Neuronal stem cell (in vitro differentiated cells): ENCODE measurements around the gene ZSWIM5.
"Not testable (repeated sequence)": the region's sequence is repeated elsewhere in the genome, so short reads cannot be mapped to it uniquely, and the experiment has no call there.

Experiments
- DNase-seq: peaks from one replicate; pipeline ENCODE4 v3.0.0-alpha.2; 2013; ENCODE audit warnings: low spot score
- H2AFZ ChIP-seq: one replicate; pipeline ENCODE4 v1.6.1; 2013; ENCODE audit warnings: mild to moderate bottlenecking, low read length, inconsistent platforms
- H2AK5ac ChIP-seq: 2 replicates; pipeline ENCODE4 v1.6.1; 2013; ENCODE audit warnings: low read depth, mild to moderate bottlenecking, inconsistent platforms, low read length, moderate library complexity, mixed read lengths
- H2BK120ac ChIP-seq: 2 replicates; pipeline ENCODE4 v1.6.1; 2013; ENCODE audit warnings: low read depth, mild to moderate bottlenecking, inconsistent platforms, low read length, moderate library complexity, mixed read lengths
- H2BK12ac ChIP-seq: one replicate; pipeline ENCODE4 v1.6.1; 2013; ENCODE audit warnings: low read length, inconsistent platforms
- H2BK15ac ChIP-seq: 2 replicates; pipeline ENCODE4 v1.6.1; 2013; ENCODE audit warnings: mild to moderate bottlenecking, low read length, inconsistent platforms, mixed read lengths
- H2BK5ac ChIP-seq: one replicate; pipeline ENCODE4 v1.6.1; 2013; ENCODE audit warnings: inconsistent platforms, mild to moderate bottlenecking, low read length, moderate library complexity
- H3K14ac ChIP-seq: one replicate; pipeline ENCODE4 v1.6.1; 2013; ENCODE audit warnings: low read length, inconsistent platforms
- H3K18ac ChIP-seq: 2 replicates; pipeline ENCODE4 v1.6.1; 2013; ENCODE audit warnings: low read length, inconsistent platforms
- H3K23ac ChIP-seq: 2 replicates; pipeline ENCODE4 v1.6.1; 2013; ENCODE audit warnings: low read depth, mild to moderate bottlenecking, mixed read lengths, low read length, inconsistent platforms; ENCODE audit not compliant: poor library complexity
- H3K27ac ChIP-seq: replicated peaks from 3 replicates; pipeline ENCODE4 v1.5.1; 2013; ENCODE audit warnings: low read length, inconsistent platforms
- H3K27me3 ChIP-seq, 3 experiments: 2 replicates each; pipeline ENCODE4 v1.6.1; 2013; ENCODE audit warnings: low read length in 3 of 3, mild to moderate bottlenecking in 2 of 3, inconsistent platforms in 1 of 3, low read depth in 1 of 3, mixed read lengths in 1 of 3, moderate library complexity in 1 of 3; ENCODE audit not compliant: control insufficient read depth in 3 of 3, insufficient read depth in 3 of 3
- H3K36me3 ChIP-seq, 2 donors: replicated peaks in 1 of 2; 2 replicates each; pipeline ENCODE4 v1.6.1; 2013; ENCODE audit warnings: low read length in 2 of 2; ENCODE audit not compliant: control insufficient read depth in 2 of 2, insufficient read depth in 2 of 2
- H3K4ac ChIP-seq: 2 replicates; pipeline ENCODE4 v1.6.1; 2013; ENCODE audit warnings: inconsistent platforms, mild to moderate bottlenecking, low read length, moderate library complexity
- H3K4me1 ChIP-seq, 2 donors: 1 replicate in 1 of 2; 2 replicates in 1 of 2; pipeline ENCODE4 v1.6.1; 2013; ENCODE audit warnings: low read length in 2 of 2, low read depth in 1 of 2; ENCODE audit not compliant: control insufficient read depth in 2 of 2, insufficient read depth in 1 of 2
- H3K4me2 ChIP-seq: one replicate; pipeline ENCODE4 v1.6.1; 2013; ENCODE audit warnings: mild to moderate bottlenecking, low read length, inconsistent platforms; ENCODE audit not compliant: insufficient read depth, poor library complexity, severe bottlenecking
- H3K4me3 ChIP-seq, 2 donors: 2 replicates each; pipeline ENCODE4 v1.5.1; 2013; ENCODE audit warnings: low read length in 2 of 2, mild to moderate bottlenecking in 2 of 2, inconsistent platforms in 1 of 2, moderate library complexity in 1 of 2
- H3K79me1 ChIP-seq: one replicate; pipeline ENCODE4 v1.6.1; 2013; ENCODE audit warnings: low read depth, mild to moderate bottlenecking, inconsistent platforms, low read length, moderate library complexity
- H3K9ac ChIP-seq: one replicate; pipeline ENCODE4 v1.6.1; 2013; ENCODE audit warnings: mild to moderate bottlenecking, low read depth, low read length, inconsistent platforms; ENCODE audit not compliant: poor library complexity
- H3K9me3 ChIP-seq, 2 donors: replicated peaks in 1 of 2; 2 replicates each; pipeline versions ENCODE3 to v1.6.1; 2013; ENCODE audit warnings: low read length in 2 of 2, mild to moderate bottlenecking in 2 of 2, inconsistent platforms in 1 of 2, low read depth in 1 of 2, mixed read lengths in 1 of 2, moderate library complexity in 1 of 2; ENCODE audit not compliant: control insufficient read depth in 2 of 2, insufficient read depth in 1 of 2
- H4K8ac ChIP-seq: one replicate; pipeline ENCODE4 v1.6.1; 2013; ENCODE audit warnings: low read depth, mild to moderate bottlenecking, inconsistent platforms, low read length, moderate library complexity
- H4K91ac ChIP-seq: one replicate; pipeline ENCODE4 v1.6.1; 2013; ENCODE audit warnings: low read length, low read depth, mild to moderate bottlenecking, inconsistent platforms; ENCODE audit not compliant: poor library complexity
- WGBS, 2 donors: extraction: QIAGEN DNeasy Blood & Tissue Kit; methylation state at CpG; one replicate each; pipeline ENCODE4 v1.1.7; 2013; ENCODE audit warnings: missing lambda C conversion rate in 2 of 2, mixed read lengths in 1 of 2; ENCODE audit not compliant: insufficient read length in 2 of 2, insufficient replicate concordance in 1 of 2; ENCODE audit errors: extremely low coverage in 2 of 2; 5-methylcytosine and 5-hydroxymethylcytosine counted together

ZSWIM5 gene

GRCh38 chr1:45002650-45003645 is 203.5 kb downstream of the ZSWIM5 start:
- H3K9ac ChIP-seq: peak overlapping the region; percentile 64
- H2BK5ac ChIP-seq: no peak overlapping the region
- no peaks in the 10 kb centered on the region for H3K9me3 ChIP-seq
- no peak overlapping the region for H2BK120ac ChIP-seq
- H3K27me3 ChIP-seq: no peaks in the 10 kb centered on the region
- no peak for DNase-seq
- no peak overlapping the region for H2BK15ac ChIP-seq
- no peak overlapping the region for H3K4me3 ChIP-seq
- peaks cover 34 to 59% of the 10 kb centered on the region in 2 donors for H3K36me3 ChIP-seq
- no peak overlapping the region for H2AFZ ChIP-seq
- no peak overlapping the region for H3K14ac ChIP-seq
- no peak overlapping the region for H3K4ac ChIP-seq
- no peak overlapping the region for H4K91ac ChIP-seq
- H3K4me1 ChIP-seq: no peaks in the 10 kb centered on the region
- no peak overlapping the region for H3K4me2 ChIP-seq
- no peak overlapping the region for H3K27ac ChIP-seq
- no peak overlapping the region for H3K18ac ChIP-seq
- H3K23ac ChIP-seq: no peak overlapping the region
- no peak overlapping the region for H4K8ac ChIP-seq
- 100% methylated on average over 1 of the region's 17 CpGs; no CpG with 5 or more reads in 1 of the 2 donors for WGBS, 2 donors
- H2BK12ac ChIP-seq: no peak overlapping the region
- no peaks in the 10 kb centered on the region for H3K79me1 ChIP-seq
- no peak overlapping the region for H2AK5ac ChIP-seq

- H3K36me3 ChIP-seq: peaks cover 26 to 46% of the 10 kb centered on the region in 2 donors
- not testable (repeated sequence) for H4K91ac ChIP-seq, H3K4me3 ChIP-seq, H3K9me3 ChIP-seq, H3K23ac ChIP-seq, H3K4me2 ChIP-seq, DNase-seq, H3K18ac ChIP-seq, H3K4ac ChIP-seq, H3K9ac ChIP-seq, H3K27ac ChIP-seq, H2AK5ac ChIP-seq, H2BK5ac ChIP-seq, H2AFZ ChIP-seq, H2BK120ac ChIP-seq, H2BK12ac ChIP-seq, H4K8ac ChIP-seq, H3K79me1 ChIP-seq, H3K27me3 ChIP-seq, H3K14ac ChIP-seq, H2BK15ac ChIP-seq, H3K4me1 ChIP-seq
- WGBS, 2 donors: no CpG with 5 or more reads among the region's 8 CpGs
Observed at GRCh38 chr1:45001576-45001975, 204.8 kb downstream of the ZSWIM5 start.

GRCh38 chr1:45001011-45001481 is 205.4 kb downstream of the ZSWIM5 start:
- DNase-seq: no peak
- H3K4me2 ChIP-seq: no peak overlapping the region
- H3K27ac ChIP-seq: no peak overlapping the region
- no peak overlapping the region for H3K4me3 ChIP-seq
- no peak overlapping the region for H2AK5ac ChIP-seq
- H3K9me3 ChIP-seq: no peaks in the 10 kb centered on the region
- no CpG with 5 or more reads among the region's 7 CpGs for WGBS, 2 donors
- no peak overlapping the region for H3K9ac ChIP-seq
- H3K36me3 ChIP-seq: peaks cover 26 to 43% of the 10 kb centered on the region in 2 donors
- no peak overlapping the region for H2BK120ac ChIP-seq
- H3K4me1 ChIP-seq: no peaks in the 10 kb centered on the region
- no peak overlapping the region for H4K91ac ChIP-seq
- H3K23ac ChIP-seq: no peak overlapping the region
- H3K4ac ChIP-seq: no peak overlapping the region
- no peak overlapping the region for H3K14ac ChIP-seq
- no peak overlapping the region for H2BK5ac ChIP-seq
- no peak overlapping the region for H2BK15ac ChIP-seq
- H2AFZ ChIP-seq: no peak overlapping the region
- no peak overlapping the region for H2BK12ac ChIP-seq
- no peak overlapping the region for H4K8ac ChIP-seq
- peak overlapping the region; percentile 28 for H3K18ac ChIP-seq
- H3K27me3 ChIP-seq: no peaks in the 10 kb centered on the region
- no peaks in the 10 kb centered on the region for H3K79me1 ChIP-seq

DNA sequence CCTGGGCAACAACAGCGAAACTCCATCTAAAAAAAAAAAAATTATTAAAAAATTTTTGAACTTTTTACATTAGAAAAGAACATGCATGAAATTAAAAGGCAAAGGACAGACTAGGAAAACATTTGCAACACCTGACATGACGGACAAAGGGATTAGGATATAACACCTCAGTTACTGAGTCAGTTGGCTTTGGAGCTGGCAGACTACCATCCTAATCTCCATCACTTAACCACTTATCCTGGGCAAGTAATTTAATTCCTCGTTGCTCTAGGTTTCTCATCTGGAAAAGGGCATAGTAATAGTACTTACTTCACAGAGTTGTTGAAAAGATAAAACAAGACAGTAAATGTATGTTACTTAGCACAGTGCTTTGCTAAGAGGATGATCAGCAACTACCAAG is 207.2 kb downstream of the ZSWIM5 start:
- H3K27me3 ChIP-seq: no peaks in the 10 kb centered on the region
- no peak overlapping the region for H3K18ac ChIP-seq
- no peak overlapping the region for H2BK120ac ChIP-seq
- H4K8ac ChIP-seq: no peak overlapping the region
- no peak overlapping the region for H3K23ac ChIP-seq
- no peak overlapping the region for H2AFZ ChIP-seq
- no peak overlapping the region for H3K14ac ChIP-seq
- H2AK5ac ChIP-seq: no peak overlapping the region
- H3K4me1 ChIP-seq: no peaks in the 10 kb centered on the region
- peaks cover 13 to 25% of the 10 kb centered on the region in 2 donors for H3K36me3 ChIP-seq
- H3K4me3 ChIP-seq: no peak overlapping the region
- no peak for DNase-seq
- H2BK15ac ChIP-seq: no peak overlapping the region
- no peak overlapping the region for H2BK5ac ChIP-seq
- H3K4me2 ChIP-seq: no peak overlapping the region
- H2BK12ac ChIP-seq: no peak overlapping the region
- no peak overlapping the region for H3K4ac ChIP-seq
- H3K9ac ChIP-seq: no peak overlapping the region
- no peaks in the 10 kb centered on the region for H3K9me3 ChIP-seq
- no CpG with 5 or more reads among the region's 3 CpGs for WGBS, 2 donors
- no peak overlapping the region for H4K91ac ChIP-seq
- no peak overlapping the region for H3K27ac ChIP-seq
- no peaks in the 10 kb centered on the region for H3K79me1 ChIP-seq
